NCI-H2029 (cell line): ENCODE measurements around the gene HOTAIR.

ENCODE experiments used
- DNase-seq: peaks from one replicate; lab custom pipeline; 2025; lab: John Stamatoyannopoulos, UW

Gene HOTAIR

DNA sequence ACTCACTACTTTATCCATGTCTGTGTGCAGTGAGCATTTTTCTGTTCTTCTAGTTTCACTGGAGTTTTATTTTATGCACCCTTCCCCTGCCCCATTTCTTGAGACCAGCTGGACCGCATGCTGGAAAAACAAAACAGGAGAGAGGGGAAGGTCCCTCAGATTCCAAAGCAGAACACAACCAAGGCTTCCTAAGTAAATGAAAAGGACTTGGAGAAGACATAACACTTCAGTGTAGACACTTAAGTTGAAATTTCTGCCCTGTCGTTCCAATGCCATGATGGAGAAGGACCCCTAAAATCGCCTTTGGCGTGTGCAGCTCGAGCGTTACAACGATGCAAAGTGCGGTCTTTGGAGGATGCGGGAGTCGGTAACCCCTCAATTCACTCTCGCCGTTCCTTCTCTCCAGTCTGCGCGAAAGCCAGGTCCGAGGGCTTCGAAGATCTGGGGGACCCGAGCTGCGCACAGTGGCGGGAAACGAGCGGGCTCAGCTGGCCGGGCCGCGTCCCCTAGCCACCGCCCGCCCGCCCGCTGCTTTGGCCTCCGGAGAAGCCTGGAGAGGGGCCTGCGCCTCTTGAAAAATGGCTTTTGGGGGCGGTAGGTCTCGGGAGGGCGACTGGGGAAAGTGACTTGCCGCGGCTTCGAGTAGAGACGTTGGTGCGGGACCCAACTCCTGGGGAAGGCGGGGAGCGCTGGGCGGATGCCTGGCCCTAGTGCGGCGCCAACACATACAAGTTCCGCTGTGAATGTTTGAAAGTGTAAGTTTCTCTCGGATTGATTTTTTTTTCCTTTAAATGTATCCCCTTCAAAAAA lies 47.3 kb downstream of the HOTAIR start:
- DNase-seq: no peak

DNA sequence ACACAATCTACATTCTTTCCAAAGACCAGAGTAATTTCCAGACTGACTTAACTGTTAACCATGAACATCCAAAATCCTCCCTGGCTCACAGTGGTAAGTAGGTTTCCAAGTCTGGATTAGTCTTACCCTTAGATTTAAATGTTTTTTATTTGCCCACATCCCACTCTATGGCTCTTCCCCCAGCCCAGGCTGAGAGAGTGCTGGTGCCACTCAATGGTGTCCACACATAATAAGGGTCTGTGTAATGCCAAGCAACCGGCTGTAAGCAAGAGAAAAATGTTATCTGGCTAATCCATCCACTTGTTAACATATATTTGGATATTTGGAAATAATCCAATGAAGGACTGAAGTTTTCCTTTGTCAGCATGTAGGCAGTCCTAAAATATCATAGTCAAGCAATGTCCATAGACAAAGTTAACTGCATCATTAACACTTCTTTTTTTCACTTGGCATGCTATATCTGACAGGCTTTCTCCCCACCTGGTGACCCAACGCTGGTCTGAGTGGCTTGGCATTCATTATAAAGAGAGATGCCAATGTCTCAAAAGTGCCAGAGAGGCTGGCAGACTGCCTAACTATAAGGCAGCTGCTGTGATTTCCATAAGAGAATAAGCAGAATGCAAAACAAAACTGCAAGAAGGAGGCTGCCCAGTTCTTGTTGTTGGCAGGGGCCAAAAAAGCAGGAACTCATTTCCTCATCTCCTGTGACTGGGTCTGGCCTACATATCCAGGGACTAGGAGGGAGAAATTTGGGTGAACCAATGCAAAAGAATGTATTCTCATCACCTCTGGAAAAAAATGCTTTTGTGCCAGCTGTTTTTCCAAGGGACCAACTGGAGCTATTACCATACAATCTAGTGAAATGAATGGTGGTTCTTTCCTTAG lies 50.0 kb downstream of the HOTAIR start:
- DNase-seq: no peak

DNA sequence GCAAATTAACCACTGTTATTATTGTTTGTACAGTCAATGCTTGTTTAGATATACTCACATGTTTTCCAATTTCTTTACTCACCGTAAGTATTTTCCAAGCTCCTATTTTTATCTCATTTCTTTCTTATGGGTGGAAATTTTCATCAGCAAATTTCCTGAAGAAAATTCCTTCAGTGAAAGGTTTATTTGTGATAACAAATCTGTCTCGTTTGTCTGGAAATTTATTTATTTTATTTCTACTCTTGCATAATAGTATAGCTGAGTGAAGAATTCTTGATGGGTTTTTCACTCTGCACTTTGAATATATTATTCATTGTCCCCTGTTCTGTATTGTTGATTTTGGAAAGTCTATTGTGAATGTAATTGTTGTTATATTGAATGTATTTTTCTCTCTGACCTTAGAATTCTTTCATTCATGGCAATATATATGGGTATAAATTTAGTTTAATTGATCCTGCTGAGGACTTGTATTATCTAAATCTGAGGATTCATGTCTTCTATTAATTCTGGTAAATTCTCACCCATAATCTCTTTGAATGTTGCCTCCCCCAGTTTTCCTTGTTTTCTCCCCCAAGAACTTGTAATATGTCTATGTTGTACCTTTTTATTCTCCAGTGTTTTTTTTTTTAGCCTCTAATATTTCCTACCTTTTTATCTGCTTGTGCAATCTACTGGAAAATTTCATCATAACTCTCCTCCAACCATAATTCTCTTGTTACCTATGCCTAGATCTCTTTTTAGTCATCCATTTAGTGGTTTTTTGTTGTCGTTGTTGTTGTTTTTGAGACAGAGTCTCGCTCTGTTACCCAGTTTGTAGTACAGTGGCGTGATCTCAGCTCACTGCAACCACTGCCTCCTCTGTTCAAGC lies 57.7 kb downstream of the HOTAIR start:
- DNase-seq: no peak
